HCT116 (cell line): ENCODE results near the gene NT5DC2. TPM values are rescaled to one million over a fixed set of nuclear protein-coding genes. Genes with fewer than 3 reads are reported as not detected.

Source experiments
- ATAC-seq: fragments of 200-7000 bp; cut with Tn5 transposase; 2 replicates; pipeline ENCODE4 v1.9.1; 2020; ENCODE audit warnings: mild to moderate bottlenecking, moderate library complexity
- BruUV-seq: library from RNA; stranded (reverse); fragments of 400-500 nt; replicated peaks from 2 replicates; lab custom pipeline; 2021; lab: Mats Ljungman, UMichigan
- CTCF ChIA-PET: fragments of 300-600 bp; sonication (Branson Sonifier 250); formaldehyde crosslinking; loops from one replicate; lab custom pipeline; 2021; ENCODE audit warnings: antibody characterized with exemption; lab: Charles Lee
- POLR2A ChIA-PET: fragments of 300-600, 350-600 bp; sonication (Branson Sonifier 250); formaldehyde crosslinking; loops from one replicate; lab custom pipeline; 2021; ENCODE audit warnings: antibody characterized with exemption; lab: Charles Lee
- RAD21 ChIA-PET, 2 experiments: fragments of 300-600 bp; sonication (Branson Sonifier 250); formaldehyde crosslinking; loops; one replicate each; lab custom pipeline; 2023; ENCODE audit warnings: low total read pairs in 2 of 2; ENCODE audit not compliant: uncharacterized antibody in 2 of 2, unreplicated experiment in 2 of 2, low non-redundant PET in 1 of 2; lab: Charles Lee
- DNase-seq: peaks from one replicate; pipeline ENCODE4 v3.0.0-alpha.2; 2010; ENCODE audit warnings: low read depth, low spot score
- H2AFZ ChIP-seq: fragments of 200-600 bp; shearing (Covaris generic), sonication (generic); 2 replicates; pipeline ENCODE4 v1.6.1; 2017; ENCODE audit warnings: low read depth, mixed run types, mixed read lengths, antibody characterized with exemption, low read length; ENCODE audit not compliant: poor library complexity, severe bottlenecking
- H3K27ac ChIP-seq: 2 replicates; pipeline ENCODE4 v1.5.1; 2012; ENCODE audit warnings: low read depth, low read length
- H3K27me3 ChIP-seq: fragments of 200-600 bp; sonication (generic); 2 replicates; pipeline ENCODE4 v1.6.1; 2016; ENCODE audit warnings: mixed run types, low read length, mixed read lengths; ENCODE audit not compliant: insufficient read depth
- H3K36me3 ChIP-seq, 2 experiments: fragments of 200-500 bp in 1 of 2; fragments of 200-600 bp in 1 of 2; sonication (Bioruptor generic) in 1 of 2; sonication (generic) in 1 of 2; 2 replicates each; pipeline versions ENCODE4 v1.5.1 to v1.6.1; 2014 to 2016; ENCODE audit warnings: low read length in 2 of 2, inconsistent platforms in 1 of 2, mixed read lengths in 1 of 2, mixed run types in 1 of 2; ENCODE audit not compliant: insufficient read depth in 2 of 2, control insufficient read depth in 1 of 2
- H3K4me1 ChIP-seq, 2 experiments: fragments of 200-600 bp in 1 of 2; sonication (generic) in 1 of 2; 2 replicates each; pipeline versions ENCODE4 v1.5.1 to v1.6.1; 2012 to 2017; ENCODE audit warnings: low read length in 2 of 2, inconsistent platforms in 1 of 2, mild to moderate bottlenecking in 1 of 2, mixed read lengths in 1 of 2, mixed run types in 1 of 2, moderate library complexity in 1 of 2; ENCODE audit not compliant: insufficient read depth in 2 of 2, control insufficient read depth in 1 of 2
- H3K4me2 ChIP-seq: fragments of 200-600 bp; sonication (generic); 2 replicates; pipeline ENCODE4 v1.6.1; 2017; ENCODE audit warnings: mixed run types, low read length, mixed read lengths
- H3K4me3 ChIP-seq, 2 experiments: fragments of 200-600 bp in 1 of 2; sonication (generic) in 1 of 2; replicated peaks in 1 of 2; 2 replicates each; pipeline ENCODE4 v1.5.1; 2011 to 2016; ENCODE audit warnings: low read length in 2 of 2, control low read depth in 1 of 2, low read depth in 1 of 2, mild to moderate bottlenecking in 1 of 2, mixed read lengths in 1 of 2, mixed run types in 1 of 2
- H3K79me2 ChIP-seq: fragments of 200-600 bp; sonication (generic); 2 replicates; pipeline ENCODE4 v1.6.1; 2017; ENCODE audit warnings: mild to moderate bottlenecking, mixed run types, low read length, moderate library complexity, mixed read lengths; ENCODE audit not compliant: insufficient read depth
- H3K9ac ChIP-seq: fragments of 200-600 bp; sonication (generic); 2 replicates; pipeline ENCODE4 v1.6.1; 2016; ENCODE audit warnings: low read length, mixed read lengths
- H3K9me2 ChIP-seq: fragments of 200-600 bp; sonication (generic), shearing (Covaris generic); 2 replicates; pipeline ENCODE4 v1.6.1; 2017; ENCODE audit warnings: mixed run types, mild to moderate bottlenecking, moderate library complexity; ENCODE audit not compliant: insufficient read depth
- H3K9me3 ChIP-seq, 2 experiments: fragments of 200-500 bp in 1 of 2; fragments of 200-600 bp in 1 of 2; sonication (Bioruptor generic) in 1 of 2; sonication (generic) in 1 of 2; 2 replicates each; pipeline ENCODE4 v1.6.1; 2014 to 2017; ENCODE audit warnings: low read length in 2 of 2, mixed read lengths in 2 of 2, inconsistent platforms in 1 of 2, low read depth in 1 of 2, mild to moderate bottlenecking in 1 of 2, mixed run types in 1 of 2, moderate library complexity in 1 of 2; ENCODE audit not compliant: control insufficient read depth in 1 of 2, insufficient read depth in 1 of 2
- H4K20me1 ChIP-seq: fragments of 200-600 bp; sonication (generic), shearing (Covaris generic); 2 replicates; pipeline ENCODE4 v1.6.1; 2017; ENCODE audit warnings: mixed run types, mild to moderate bottlenecking, moderate library complexity; ENCODE audit not compliant: insufficient read depth
- CBX3 ChIP-seq: IDR thresholded peaks from 2 replicates; pipeline ENCODE4 v1.6.1; 2012; ENCODE audit warnings: low read depth
- CEBPB ChIP-seq: IDR thresholded peaks from 2 replicates; pipeline ENCODE4 v1.6.1; 2012; ENCODE audit warnings: low read depth
- EGR1 ChIP-seq: IDR thresholded peaks from 2 replicates; pipeline ENCODE4 v1.6.1; 2012; ENCODE audit warnings: low read depth
- EZH2 ChIP-seq: fragments of 200-600 bp; sonication (generic); IDR thresholded peaks from 2 replicates; pipeline ENCODE4 v1.6.1; 2017; ENCODE audit warnings: antibody characterized with exemption, mixed run types
- EZH2phosphoT487 ChIP-seq: fragments of 200-600 bp; IDR thresholded peaks from 2 replicates; pipeline ENCODE4 v1.6.1; 2018; ENCODE audit warnings: antibody characterized with exemption, borderline replicate concordance
- JUND ChIP-seq: IDR thresholded peaks from 2 replicates; pipeline ENCODE4 v1.6.1; 2012
- POLR2A ChIP-seq: IDR thresholded peaks from 2 replicates; pipeline ENCODE4 v1.7.0; 2011; ENCODE audit warnings: borderline replicate concordance; ENCODE audit not compliant: insufficient read depth, insufficient read length; ENCODE audit errors: extremely low read depth
- POLR2AphosphoS5 ChIP-seq: IDR thresholded peaks from 2 replicates; pipeline ENCODE4 v1.6.1; 2011; ENCODE audit warnings: mild to moderate bottlenecking, low read depth, low read length, moderate library complexity
- RAD21 ChIP-seq: IDR thresholded peaks from 2 replicates; pipeline ENCODE4 v1.6.1; 2012; ENCODE audit warnings: low read depth, mild to moderate bottlenecking
- REST ChIP-seq: IDR thresholded peaks from 2 replicates; pipeline ENCODE4 v1.6.1; 2012; ENCODE audit warnings: low read depth
- SIN3A ChIP-seq: IDR thresholded peaks from 2 replicates; pipeline ENCODE4 v1.6.1; 2012; ENCODE audit warnings: low read depth
- SP1 ChIP-seq: IDR thresholded peaks from 2 replicates; pipeline ENCODE4 v1.6.1; 2012; ENCODE audit warnings: low read depth
- SRF ChIP-seq: IDR thresholded peaks from 2 replicates; pipeline ENCODE4 v1.6.1; 2012; ENCODE audit warnings: low read depth
- TCF7L2 ChIP-seq: IDR thresholded peaks from 2 replicates; pipeline ENCODE4 v1.7.0; 2011; ENCODE audit warnings: borderline replicate concordance, inconsistent platforms; ENCODE audit not compliant: insufficient read depth, insufficient read length; ENCODE audit errors: extremely low read depth
- ZBTB33 ChIP-seq: IDR thresholded peaks from 2 replicates; pipeline ENCODE4 v1.6.1; 2011; ENCODE audit warnings: mild to moderate bottlenecking, low read length, moderate library complexity; ENCODE audit not compliant: insufficient replicate concordance; ENCODE audit errors: extremely low read depth
- ZFX ChIP-seq: fragments of 450-650 bp; IDR thresholded peaks from 2 replicates; pipeline ENCODE4 v1.6.1; 2017
- intact Hi-C: fragments of 100-400 bp; cut with micrococcal nuclease; formaldehyde crosslinking; loops from 2 replicates; pipeline ENCODE4 v1.10.0; 2022
- total RNA-seq: library from RNA; stranded (reverse); gene quantifications from one replicate; pipeline ENCODE4 v1.2.1, GENCODE V29; 2021; ENCODE audit not compliant: unreplicated experiment
- TF ChIP-seq, protein P1 (sequence below), 3 experiments: fragments of 200-600 bp in 1 of 3; sonication (generic) in 1 of 3; IDR thresholded peaks in 2 of 3; conservative IDR thresholded peaks in 1 of 3; 2 replicates each; pipeline ENCODE4 v1.5.1; 2012 to 2017; ENCODE audit warnings: low read depth in 2 of 3, low read length in 2 of 3, antibody characterized with exemption in 1 of 3, borderline replicate concordance in 1 of 3, control low read depth in 1 of 3, mild to moderate bottlenecking in 1 of 3, mixed read lengths in 1 of 3, mixed run types in 1 of 3, moderate library complexity in 1 of 3; ENCODE audit not compliant: insufficient read depth in 1 of 3
- TF ChIP-seq, protein P2 (sequence below): IDR thresholded peaks from 2 replicates; pipeline ENCODE4 v1.6.1; 2012

The NT5DC2 gene
- total RNA-seq, 1 experiment from 2014 or later: 125 TPM

GRCh38 chr3:52512105-52512504 lies 21.6 kb downstream of the NT5DC2 start:
- Histone ChIP-seq H3K9me2 (no peaks in the 10 kb centered on the region), H3K9me3 (no peaks in the 10 kb centered on the region), H3K4me3 (no peak overlapping the region), H3K4me2 (no peak overlapping the region), H3K27me3 (no peaks in the 10 kb centered on the region), H3K27ac (no peak overlapping the region), H3K36me3 (no peaks in the 10 kb centered on the region), H3K4me1 (peaks cover 3 to 9% of the 10 kb centered on the region in 2 experiments; a peak in 2 of 4 replicates), H2AFZ (no peak overlapping the region), H3K9ac (no peak overlapping the region), H3K79me2 (no peaks in the 10 kb centered on the region), H4K20me1 (no peaks in the 10 kb centered on the region)
- ChIA-PET POLR2A (no interaction called here), CTCF (no interaction called here), RAD21 (no interaction called here)
- BruUV-seq: no TSS peak
- no peak for TF ChIP-seq EZH2
- TF ChIP-seq TCF7L2: no peak
- no peak for TF ChIP-seq ZFX
- TF ChIP-seq ZBTB33: no peak
- TF ChIP-seq SRF: no peak
- TF ChIP-seq, protein P1, sequence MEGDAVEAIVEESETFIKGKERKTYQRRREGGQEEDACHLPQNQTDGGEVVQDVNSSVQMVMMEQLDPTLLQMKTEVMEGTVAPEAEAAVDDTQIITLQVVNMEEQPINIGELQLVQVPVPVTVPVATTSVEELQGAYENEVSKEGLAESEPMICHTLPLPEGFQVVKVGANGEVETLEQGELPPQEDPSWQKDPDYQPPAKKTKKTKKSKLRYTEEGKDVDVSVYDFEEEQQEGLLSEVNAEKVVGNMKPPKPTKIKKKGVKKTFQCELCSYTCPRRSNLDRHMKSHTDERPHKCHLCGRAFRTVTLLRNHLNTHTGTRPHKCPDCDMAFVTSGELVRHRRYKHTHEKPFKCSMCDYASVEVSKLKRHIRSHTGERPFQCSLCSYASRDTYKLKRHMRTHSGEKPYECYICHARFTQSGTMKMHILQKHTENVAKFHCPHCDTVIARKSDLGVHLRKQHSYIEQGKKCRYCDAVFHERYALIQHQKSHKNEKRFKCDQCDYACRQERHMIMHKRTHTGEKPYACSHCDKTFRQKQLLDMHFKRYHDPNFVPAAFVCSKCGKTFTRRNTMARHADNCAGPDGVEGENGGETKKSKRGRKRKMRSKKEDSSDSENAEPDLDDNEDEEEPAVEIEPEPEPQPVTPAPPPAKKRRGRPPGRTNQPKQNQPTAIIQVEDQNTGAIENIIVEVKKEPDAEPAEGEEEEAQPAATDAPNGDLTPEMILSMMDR (IDR thresholded peaks at IDR 0.05 in 2 of 3, conservative IDR thresholded peaks at IDR 0.05 in 1 of 3; ENCODE audit: borderline replicate concordance in 1 of 3, insufficient read depth in 1 of 3, low read depth in 2 of 3, low read length in 2 of 3): no peak
- TF ChIP-seq SIN3A: no peak
- TF ChIP-seq CBX3: no peak
- TF ChIP-seq RAD21: no peak
- TF ChIP-seq SP1: no peak
- no peak for TF ChIP-seq POLR2A
- no peak for TF ChIP-seq EGR1
- TF ChIP-seq REST: no peak
- no peak for TF ChIP-seq EZH2phosphoT487
- TF ChIP-seq JUND: no peak
- TF ChIP-seq CEBPB: no peak
- TF ChIP-seq POLR2AphosphoS5: no peak
- TF ChIP-seq, protein P2, sequence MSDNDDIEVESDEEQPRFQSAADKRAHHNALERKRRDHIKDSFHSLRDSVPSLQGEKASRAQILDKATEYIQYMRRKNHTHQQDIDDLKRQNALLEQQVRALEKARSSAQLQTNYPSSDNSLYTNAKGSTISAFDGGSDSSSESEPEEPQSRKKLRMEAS: no peak
- ATAC-seq (no peak), DNase-seq (no peak)
- intact Hi-C loops: no loop called here
